Nephron progenitor cell (in vitro differentiated cells): Measurements from ENCODE around the gene NPTXR.
A peak's percentile ranks its signal among the peaks of the same experiment; 100 is the strongest.

Experiments
- DNase-seq: peaks from one replicate; pipeline ENCODE4 v3.0.0; 2021
- H3K27ac Mint-ChIP-seq: 2 replicates; pipeline ENCODE4 v1.8.0; 2021; ENCODE audit warnings: mild to moderate bottlenecking, moderate library complexity, mixed read lengths
- H3K27me3 Mint-ChIP-seq: 2 replicates; pipeline ENCODE4 v1.8.0; 2021; ENCODE audit warnings: mild to moderate bottlenecking, low read depth, mixed read lengths; ENCODE audit not compliant: poor library complexity
- H3K36me3 Mint-ChIP-seq: 2 replicates; pipeline ENCODE4 v1.8.0; 2021; ENCODE audit warnings: low read depth, mixed read lengths
- H3K4me1 Mint-ChIP-seq: 2 replicates; pipeline ENCODE4 v1.8.0; 2021; ENCODE audit warnings: mixed read lengths
- H3K4me3 Mint-ChIP-seq: 2 replicates; pipeline ENCODE4 v1.8.0; 2021; ENCODE audit warnings: mild to moderate bottlenecking, moderate library complexity, mixed read lengths
- H3K9me3 Mint-ChIP-seq: 2 replicates; pipeline ENCODE4 v1.8.0; 2021; ENCODE audit warnings: mild to moderate bottlenecking, moderate library complexity, mixed read lengths
- TF ChIP-seq, protein P1 (sequence below): fragments of 200-600 bp; sonication (generic); IDR thresholded peaks from 2 replicates; pipeline ENCODE4 v1.5.0; 2021; ENCODE audit warnings: antibody characterized with exemption

NPTXR gene

DNA sequence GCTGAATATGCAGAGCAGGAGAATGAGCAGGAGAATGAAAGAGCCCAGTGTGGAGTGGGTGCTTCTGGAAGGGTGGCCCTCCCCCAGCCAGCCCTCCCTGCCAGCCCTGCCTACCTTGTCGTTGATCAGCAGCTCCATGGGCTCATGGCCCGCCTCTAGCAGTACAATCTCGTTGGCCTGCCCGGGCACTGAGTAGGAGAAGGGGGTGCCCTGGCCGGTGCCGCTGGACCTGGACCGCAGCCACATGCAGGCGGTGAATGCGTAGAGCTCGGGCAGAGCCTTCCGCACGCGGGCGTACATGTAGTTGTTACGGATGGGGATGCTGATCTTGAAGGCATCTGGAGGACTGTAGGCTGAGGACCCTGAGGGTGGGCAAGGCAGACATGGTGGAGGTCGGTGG is 17.4 kb downstream of the NPTXR start:
- no peak for DNase-seq
- H3K27ac Mint-ChIP-seq, result no peak overlapping the region
- H3K9me3 Mint-ChIP-seq, result no peaks in the 10 kb centered on the region

DNA sequence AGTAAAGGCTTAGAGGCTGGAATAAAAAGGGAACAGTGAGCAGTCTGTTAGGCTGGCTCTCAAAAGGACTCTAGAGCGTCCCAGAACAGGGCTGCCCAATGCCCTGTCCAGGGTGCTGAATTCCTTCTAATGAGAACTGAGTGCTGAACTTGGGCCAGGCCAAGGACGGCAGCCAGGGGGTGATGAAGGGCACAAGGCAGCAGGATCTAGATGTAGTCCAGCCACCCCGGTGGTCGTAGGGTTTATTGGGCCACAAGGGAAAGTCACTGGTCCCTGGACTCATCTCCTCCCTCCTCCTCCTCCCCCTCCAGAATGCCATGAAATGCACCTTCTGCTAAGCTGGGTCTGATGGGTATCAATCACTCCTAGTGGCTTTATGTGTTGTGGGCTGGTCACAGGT is 19.2 kb downstream of the NPTXR start:
- DNase-seq, result peak; percentile 90
- Mint-ChIP-seq H3K27ac (no peak overlapping the region), H3K9me3 (no peaks in the 10 kb centered on the region), H3K27me3 (peaks cover 22% of the 10 kb centered on the region), H3K4me1 (no peaks in the 10 kb centered on the region), H3K4me3 (no peak overlapping the region), H3K36me3 (no peaks in the 10 kb centered on the region)
- TF ChIP-seq, protein P1, sequence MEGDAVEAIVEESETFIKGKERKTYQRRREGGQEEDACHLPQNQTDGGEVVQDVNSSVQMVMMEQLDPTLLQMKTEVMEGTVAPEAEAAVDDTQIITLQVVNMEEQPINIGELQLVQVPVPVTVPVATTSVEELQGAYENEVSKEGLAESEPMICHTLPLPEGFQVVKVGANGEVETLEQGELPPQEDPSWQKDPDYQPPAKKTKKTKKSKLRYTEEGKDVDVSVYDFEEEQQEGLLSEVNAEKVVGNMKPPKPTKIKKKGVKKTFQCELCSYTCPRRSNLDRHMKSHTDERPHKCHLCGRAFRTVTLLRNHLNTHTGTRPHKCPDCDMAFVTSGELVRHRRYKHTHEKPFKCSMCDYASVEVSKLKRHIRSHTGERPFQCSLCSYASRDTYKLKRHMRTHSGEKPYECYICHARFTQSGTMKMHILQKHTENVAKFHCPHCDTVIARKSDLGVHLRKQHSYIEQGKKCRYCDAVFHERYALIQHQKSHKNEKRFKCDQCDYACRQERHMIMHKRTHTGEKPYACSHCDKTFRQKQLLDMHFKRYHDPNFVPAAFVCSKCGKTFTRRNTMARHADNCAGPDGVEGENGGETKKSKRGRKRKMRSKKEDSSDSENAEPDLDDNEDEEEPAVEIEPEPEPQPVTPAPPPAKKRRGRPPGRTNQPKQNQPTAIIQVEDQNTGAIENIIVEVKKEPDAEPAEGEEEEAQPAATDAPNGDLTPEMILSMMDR, result peak; percentile 62

More for the DNA sequence above, 17.4 kb downstream of the NPTXR start:
- TF ChIP-seq, protein P1, result no peak
- Mint-ChIP-seq H3K36me3 (no peaks in the 10 kb centered on the region), H3K27me3 (peaks cover 11% of the 10 kb centered on the region), H3K4me1 (no peaks in the 10 kb centered on the region), H3K4me3 (no peak overlapping the region)

DNA sequence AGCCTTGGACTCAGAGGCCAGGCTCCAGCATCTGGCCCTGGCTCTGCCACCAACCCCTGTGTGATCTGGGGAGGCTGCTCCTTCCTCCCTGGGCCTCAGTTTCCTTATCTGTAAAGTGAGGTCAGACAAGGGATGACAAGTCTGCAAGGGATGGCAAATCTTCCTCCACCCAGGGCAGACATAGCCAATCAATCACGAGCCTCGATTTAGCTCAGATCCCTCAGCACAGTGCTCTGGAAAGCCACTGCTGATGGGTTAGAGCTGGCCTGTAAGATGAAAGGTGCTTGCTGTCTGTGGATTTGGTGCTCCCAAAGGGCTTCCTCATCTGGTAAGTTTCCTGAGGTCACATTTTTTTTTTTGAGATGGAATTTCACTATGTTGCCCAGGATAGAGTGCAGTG is 20.2 kb downstream of the NPTXR start:
- H3K27me3 Mint-ChIP-seq, result peaks cover 27% of the 10 kb centered on the region
- no peak overlapping the region for H3K27ac Mint-ChIP-seq
- DNase-seq, result no peak
- H3K36me3 Mint-ChIP-seq, result no peaks in the 10 kb centered on the region
- H3K4me3 Mint-ChIP-seq, result no peak overlapping the region
- no peaks in the 10 kb centered on the region for H3K4me1 Mint-ChIP-seq
- H3K9me3 Mint-ChIP-seq, result no peaks in the 10 kb centered on the region
- TF ChIP-seq, protein P1, result no peak

DNA sequence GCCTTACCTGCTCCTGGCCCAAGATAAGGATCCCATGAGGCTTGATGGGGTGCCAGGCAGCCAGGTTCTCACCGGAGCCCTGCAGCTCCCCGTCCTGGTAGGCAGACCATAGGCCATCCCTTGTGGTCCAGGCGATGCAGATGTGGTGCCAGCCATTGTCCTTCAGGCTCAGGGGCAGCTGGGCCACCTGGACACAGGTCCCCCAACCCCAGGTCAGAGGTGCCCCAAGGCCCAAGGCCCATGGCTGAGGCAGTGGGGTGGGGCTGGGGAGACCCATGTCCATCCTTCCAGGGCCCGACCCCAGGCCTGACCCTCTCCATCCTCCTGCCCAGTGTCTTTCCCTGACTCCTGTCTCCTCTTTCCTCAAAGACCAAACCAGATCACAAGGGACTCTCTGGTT is 20.8 kb downstream of the NPTXR start:
- Mint-ChIP-seq H3K4me1 (no peaks in the 10 kb centered on the region), H3K27me3 (peaks cover 28% of the 10 kb centered on the region), H3K9me3 (no peaks in the 10 kb centered on the region), H3K36me3 (no peaks in the 10 kb centered on the region), H3K4me3 (no peak overlapping the region), H3K27ac (no peak overlapping the region)
- TF ChIP-seq, protein P1, result no peak
- DNase-seq, result no peak

DNA sequence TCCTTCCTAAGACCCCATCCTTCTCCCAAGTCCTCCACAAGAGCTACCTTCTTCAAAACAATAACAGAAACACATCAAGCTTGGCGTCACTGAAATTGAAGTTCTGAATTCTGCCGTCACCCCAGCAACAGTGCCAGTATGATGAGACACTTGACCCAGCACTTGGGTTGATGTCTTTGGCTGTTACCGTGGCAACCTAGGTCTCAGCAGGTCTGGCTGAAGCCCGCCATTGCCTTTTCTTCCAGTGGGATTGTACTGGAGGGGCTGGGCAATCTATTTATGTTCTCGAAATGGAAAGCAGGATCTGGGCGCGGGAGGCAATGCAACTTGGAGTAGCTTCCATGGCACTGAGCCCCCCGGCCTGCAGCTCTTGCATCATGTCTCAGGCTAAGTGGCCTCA is 23.8 kb downstream of the NPTXR start:
- H3K27ac Mint-ChIP-seq, result no peak overlapping the region
- H3K27me3 Mint-ChIP-seq, result peaks cover 59% of the 10 kb centered on the region
- no peaks in the 10 kb centered on the region for H3K4me1 Mint-ChIP-seq
- H3K9me3 Mint-ChIP-seq, result no peaks in the 10 kb centered on the region
- H3K36me3 Mint-ChIP-seq, result no peaks in the 10 kb centered on the region
- H3K4me3 Mint-ChIP-seq, result no peak overlapping the region
- DNase-seq, result no peak
- TF ChIP-seq, protein P1, result no peak

DNA sequence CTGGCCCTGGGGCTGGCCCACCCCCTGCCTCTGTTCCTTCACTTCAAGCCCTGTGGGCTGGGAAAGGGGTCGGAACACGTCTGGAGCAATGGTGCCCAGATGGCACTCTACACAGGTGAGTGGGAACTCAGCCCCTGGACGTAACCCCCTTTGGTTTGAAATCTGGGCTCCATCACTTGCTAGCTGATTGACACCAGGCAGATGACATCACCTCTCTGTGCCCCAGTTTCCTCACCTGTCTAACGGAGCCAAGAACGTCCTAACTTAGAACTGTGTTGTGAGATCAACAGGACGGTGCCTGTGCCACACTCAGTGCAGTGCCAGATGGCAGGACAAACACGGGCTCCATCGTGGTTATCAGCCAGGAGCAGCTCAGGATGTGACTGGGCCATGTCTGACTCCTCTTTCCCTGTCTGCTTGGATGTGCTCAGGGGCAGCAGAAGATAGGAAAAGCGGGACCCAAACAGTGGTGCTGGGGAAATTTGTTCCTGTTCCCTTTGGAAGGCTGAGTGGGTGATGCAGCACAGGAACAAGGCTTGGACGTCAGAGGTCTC is 24.4 kb downstream of the NPTXR start:
- no peaks in the 10 kb centered on the region for H3K4me1 Mint-ChIP-seq
- no peak overlapping the region for H3K4me3 Mint-ChIP-seq
- no peaks in the 10 kb centered on the region for H3K9me3 Mint-ChIP-seq
- peaks cover 64% of the 10 kb centered on the region for H3K27me3 Mint-ChIP-seq
- TF ChIP-seq, protein P1, result no peak
- no peak overlapping the region for H3K27ac Mint-ChIP-seq
- no peaks in the 10 kb centered on the region for H3K36me3 Mint-ChIP-seq
- DNase-seq, result no peak
